Caco-2 (cell line): ENCODE results near the gene VAX1. TPM values are rescaled to one million over a fixed set of nuclear protein-coding genes. Genes with fewer than 3 reads are reported as not detected.

Source experiments
- BruUV-seq: library from RNA; stranded (reverse); fragments of 400-500 nt; replicated peaks from 2 replicates; lab custom pipeline; 2021; lab: Mats Ljungman, UMichigan
- CTCF ChIA-PET: fragments of 300-600 bp; sonication (Branson Sonifier 250); formaldehyde crosslinking; loops from one replicate; lab custom pipeline; 2022; ENCODE audit warnings: antibody characterized with exemption; lab: Charles Lee
- POLR2A ChIA-PET: fragments of 300-600 bp; sonication (Branson Sonifier 250); formaldehyde crosslinking; loops from one replicate; lab custom pipeline; 2022; ENCODE audit warnings: antibody characterized with exemption; lab: Charles Lee
- DNase-seq, 2 experiments: peaks; one replicate each; pipeline versions ENCODE4 v3.0.0 to v3.0.0-alpha.2; 2020 to 2022
- H3K27me3 ChIP-seq: replicated peaks from 2 replicates; pipeline ENCODE4 v1.6.0; 2011; ENCODE audit warnings: low read length; ENCODE audit not compliant: control insufficient read depth, insufficient read depth
- H3K36me3 ChIP-seq: 2 replicates; pipeline ENCODE4 v1.5.1; 2011; ENCODE audit warnings: low read length; ENCODE audit not compliant: control insufficient read depth, insufficient read depth
- H3K4me1 ChIP-seq: fragments of 250-450 bp; sonication (Bioruptor Pico); 2 replicates; pipeline ENCODE4 v1.5.1; 2020; ENCODE audit warnings: mild to moderate bottlenecking
- H3K4me3 ChIP-seq: 2 replicates; pipeline ENCODE4 v1.5.1; 2011; ENCODE audit warnings: low read depth, mild to moderate bottlenecking, control low read depth, low read length
- H3K9me3 ChIP-seq: fragments of 250-450 bp; sonication (Bioruptor Pico); 2 replicates; pipeline ENCODE4 v1.5.1; 2020; ENCODE audit warnings: mild to moderate bottlenecking, moderate library complexity
- H3K27ac Mint-ChIP-seq: one replicate; pipeline ENCODE4 v1.8.0; 2022; ENCODE audit warnings: mixed read lengths; ENCODE audit not compliant: unreplicated experiment
- H3K27me3 Mint-ChIP-seq: one replicate; pipeline ENCODE4 v1.8.0; 2022; ENCODE audit warnings: mixed read lengths; ENCODE audit not compliant: insufficient read depth, unreplicated experiment
- H3K36me3 Mint-ChIP-seq: one replicate; pipeline ENCODE4 v1.8.0; 2022; ENCODE audit warnings: mild to moderate bottlenecking, mixed read lengths; ENCODE audit not compliant: insufficient read depth, unreplicated experiment
- H3K4me1 Mint-ChIP-seq: one replicate; pipeline ENCODE4 v1.8.0; 2022; ENCODE audit warnings: low read depth, mixed read lengths; ENCODE audit not compliant: unreplicated experiment
- H3K4me3 Mint-ChIP-seq: one replicate; pipeline ENCODE4 v1.8.0; 2022; ENCODE audit warnings: mild to moderate bottlenecking, moderate library complexity, mixed read lengths; ENCODE audit not compliant: unreplicated experiment
- H3K9me3 Mint-ChIP-seq: one replicate; pipeline ENCODE4 v1.8.0; 2022; ENCODE audit warnings: mixed read lengths; ENCODE audit not compliant: unreplicated experiment
- intact Hi-C: fragments of 100-400 bp; cut with micrococcal nuclease; formaldehyde crosslinking; loops from one replicate; pipeline ENCODE4 v1.10.0; 2022; ENCODE audit not compliant: unreplicated experiment
- total RNA-seq: library from RNA; stranded (reverse); gene quantifications from 2 replicates; pipeline ENCODE4 v1.2.3, GENCODE V29; 2022
- TF ChIP-seq, protein P1 (sequence below), 2 experiments: fragments of 200-600 bp in 1 of 2; IDR thresholded peaks; 1 replicate in 1 of 2; 2 replicates in 1 of 2; pipeline versions ENCODE4 v1.5.1 to v1.8.0; 2011 to 2022; ENCODE audit warnings: antibody characterized with exemption in 1 of 2, control low read depth in 1 of 2, inconsistent platforms in 1 of 2, low read depth in 1 of 2, low read length in 1 of 2, mild to moderate bottlenecking in 1 of 2, moderate library complexity in 1 of 2; ENCODE audit not compliant: insufficient read depth in 1 of 2, severe bottlenecking in 1 of 2, unreplicated experiment in 1 of 2

VAX1 gene
- total RNA-seq, 1 experiment from 2014 or later, result not detected

DNA sequence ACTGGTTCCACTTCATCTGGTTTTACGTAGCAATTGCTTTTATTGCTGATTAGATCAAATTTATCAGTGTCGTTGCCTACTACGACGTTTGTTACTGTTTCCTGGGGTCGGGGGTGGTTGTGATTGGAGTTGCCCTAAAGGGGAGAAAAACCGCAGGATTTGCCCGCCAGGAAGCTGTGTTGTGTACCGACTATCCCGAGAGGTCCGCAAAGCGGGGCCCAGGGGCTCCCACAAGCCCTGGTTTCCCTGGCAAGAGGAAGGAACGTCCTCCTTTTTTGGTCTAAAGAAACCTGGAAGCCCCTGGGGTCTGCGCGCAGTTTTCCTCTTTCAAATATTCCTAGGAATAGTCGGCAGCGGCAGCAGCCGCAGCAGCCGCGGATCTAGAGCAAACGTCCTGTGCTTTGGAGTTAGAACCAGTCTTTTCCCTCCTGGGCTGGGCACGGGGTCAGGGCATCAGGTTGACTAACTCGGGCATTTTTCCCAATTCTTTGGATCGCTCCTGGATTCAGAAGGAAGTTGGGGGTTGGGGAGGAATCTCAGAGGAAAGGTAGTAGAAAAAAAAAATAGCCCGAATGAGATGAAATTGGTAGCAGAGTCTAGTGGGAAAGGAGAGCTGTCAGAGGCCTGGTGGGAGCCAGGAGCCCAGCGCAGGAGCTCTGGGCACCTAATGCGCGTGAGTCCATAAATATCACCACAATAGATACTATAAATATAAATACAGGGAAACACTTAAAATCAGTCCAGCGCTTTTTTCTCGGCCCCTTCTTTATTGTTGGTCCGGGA, 4.6 kb downstream of the VAX1 start:
- peaks cover 8% of the 10 kb centered on the region for H3K4me1 Mint-ChIP-seq
- POLR2A ChIA-PET, result no interaction called here
- no peak overlapping the region for H3K27ac Mint-ChIP-seq

DNA sequence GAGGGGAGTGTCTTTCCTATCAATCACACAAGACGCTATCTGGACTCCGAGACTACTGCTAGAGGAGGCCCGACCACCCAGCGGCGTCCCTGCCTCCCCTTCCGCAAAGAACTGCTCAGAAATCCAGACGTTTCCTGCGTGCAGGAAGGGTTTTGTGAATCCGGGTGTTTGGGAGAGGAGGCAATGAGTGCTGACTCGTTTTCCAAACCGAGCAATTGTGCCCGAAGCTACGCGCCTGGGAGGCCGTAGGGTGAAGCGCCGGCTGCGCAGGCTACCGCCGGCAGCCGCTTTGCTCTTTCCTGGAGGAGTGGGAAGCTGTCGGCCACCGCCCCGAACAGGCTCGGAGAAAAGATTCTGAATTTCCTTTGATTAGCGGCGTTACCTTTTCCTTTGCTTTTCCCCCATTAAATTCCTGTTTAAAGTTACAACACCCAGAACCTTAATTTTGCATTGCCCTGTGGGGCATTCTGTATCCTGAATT, 5.3 kb downstream of the VAX1 start:
- H3K27me3 ChIP-seq, result no peaks in the 10 kb centered on the region; the same call in 1 of the 2 replicates
- H3K27ac Mint-ChIP-seq, result no peak overlapping the region
- CTCF ChIA-PET, result no interaction called here
- peaks cover 8% of the 10 kb centered on the region for H3K4me1 Mint-ChIP-seq
- TF ChIP-seq, protein P1, sequence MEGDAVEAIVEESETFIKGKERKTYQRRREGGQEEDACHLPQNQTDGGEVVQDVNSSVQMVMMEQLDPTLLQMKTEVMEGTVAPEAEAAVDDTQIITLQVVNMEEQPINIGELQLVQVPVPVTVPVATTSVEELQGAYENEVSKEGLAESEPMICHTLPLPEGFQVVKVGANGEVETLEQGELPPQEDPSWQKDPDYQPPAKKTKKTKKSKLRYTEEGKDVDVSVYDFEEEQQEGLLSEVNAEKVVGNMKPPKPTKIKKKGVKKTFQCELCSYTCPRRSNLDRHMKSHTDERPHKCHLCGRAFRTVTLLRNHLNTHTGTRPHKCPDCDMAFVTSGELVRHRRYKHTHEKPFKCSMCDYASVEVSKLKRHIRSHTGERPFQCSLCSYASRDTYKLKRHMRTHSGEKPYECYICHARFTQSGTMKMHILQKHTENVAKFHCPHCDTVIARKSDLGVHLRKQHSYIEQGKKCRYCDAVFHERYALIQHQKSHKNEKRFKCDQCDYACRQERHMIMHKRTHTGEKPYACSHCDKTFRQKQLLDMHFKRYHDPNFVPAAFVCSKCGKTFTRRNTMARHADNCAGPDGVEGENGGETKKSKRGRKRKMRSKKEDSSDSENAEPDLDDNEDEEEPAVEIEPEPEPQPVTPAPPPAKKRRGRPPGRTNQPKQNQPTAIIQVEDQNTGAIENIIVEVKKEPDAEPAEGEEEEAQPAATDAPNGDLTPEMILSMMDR (IDR thresholded peaks at IDR 0.05; ENCODE audit: insufficient read depth in 1 of 2, low read depth in 1 of 2, low read length in 1 of 2, severe bottlenecking in 1 of 2, unreplicated experiment in 1 of 2), result no peak
- H3K36me3 ChIP-seq, result no peaks in the 10 kb centered on the region
- H3K9me3 ChIP-seq, result no peaks in the 10 kb centered on the region
- H3K4me1 ChIP-seq, result peaks cover 6% of the 10 kb centered on the region; the same call in 1 of the 2 replicates
- H3K4me3 Mint-ChIP-seq, result no peak overlapping the region
- POLR2A ChIA-PET, result no interaction called here
- DNase-seq, result no peak
- H3K9me3 Mint-ChIP-seq, result no peaks in the 10 kb centered on the region
- no TSS peak for BruUV-seq
- intact Hi-C loops, result no loop called here
- peaks cover 15% of the 10 kb centered on the region for H3K27me3 Mint-ChIP-seq
- H3K4me3 ChIP-seq, result no peak overlapping the region
- H3K36me3 Mint-ChIP-seq, result no peaks in the 10 kb centered on the region

More for the DNA sequence above, 4.6 kb downstream of the VAX1 start:
- intact Hi-C loops, result no loop called here
- Histone ChIP-seq H3K36me3 (no peaks in the 10 kb centered on the region), H3K4me1 (peaks cover 6% of the 10 kb centered on the region; the same call in 1 of the 2 replicates), H3K4me3 (no peak overlapping the region), H3K27me3 (no peaks in the 10 kb centered on the region; the same call in none of the 2 replicates), H3K9me3 (no peaks in the 10 kb centered on the region)
- no TSS peak for BruUV-seq
- Mint-ChIP-seq H3K27me3 (peaks cover 20% of the 10 kb centered on the region), H3K4me3 (peak overlapping the region; percentile 25), H3K9me3 (no peaks in the 10 kb centered on the region), H3K36me3 (no peaks in the 10 kb centered on the region)
- TF ChIP-seq, protein P1 (IDR thresholded peaks at IDR 0.05; ENCODE audit: insufficient read depth in 1 of 2, low read depth in 1 of 2, low read length in 1 of 2, severe bottlenecking in 1 of 2, unreplicated experiment in 1 of 2), result no peak
- CTCF ChIA-PET, result no interaction called here
- DNase-seq, result no peak

DNA sequence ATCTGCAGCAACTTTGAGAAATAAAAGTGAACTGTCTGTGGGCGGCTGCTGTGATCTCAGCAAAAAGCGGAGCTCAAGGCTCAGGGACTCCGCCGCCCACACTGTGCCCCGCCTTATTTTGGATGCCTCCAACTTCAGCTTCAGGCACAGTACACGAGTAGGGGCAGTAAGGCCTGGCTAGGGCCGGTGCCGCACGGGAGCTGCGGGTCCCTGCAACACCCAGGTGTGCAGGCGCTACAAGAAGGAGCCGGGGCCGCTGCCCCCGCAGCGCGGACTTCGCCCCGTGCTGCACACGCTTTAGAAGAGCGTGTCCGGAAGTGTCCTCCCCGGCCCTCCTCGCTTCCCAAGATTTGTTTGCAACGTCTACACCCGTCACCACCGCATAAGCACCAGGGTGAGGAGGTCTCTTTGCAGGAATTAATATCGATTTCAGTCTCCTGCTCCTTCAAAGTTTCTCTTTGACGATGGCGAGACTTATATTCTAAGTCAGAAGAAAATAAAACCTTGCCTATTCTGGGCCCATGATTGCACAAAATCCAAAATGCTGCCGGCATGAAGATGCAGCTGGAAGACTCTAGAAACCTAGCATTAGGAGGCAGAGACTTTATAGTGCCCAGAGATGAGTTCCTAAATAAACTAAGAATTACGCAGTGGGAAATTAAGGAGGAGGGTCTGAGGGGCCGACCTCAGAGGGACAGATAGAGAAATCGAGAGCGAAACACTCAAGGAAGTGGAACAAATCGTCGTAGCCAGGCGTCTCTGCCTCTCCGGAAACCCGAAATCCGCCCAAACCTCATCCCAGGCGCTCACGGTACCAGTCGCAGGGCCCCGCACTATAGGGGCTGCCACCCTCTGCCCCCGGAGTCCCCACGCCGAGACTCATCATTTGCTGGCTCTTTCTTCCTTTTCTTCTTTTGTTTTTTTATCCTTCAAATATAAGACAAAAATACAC, 6.4 kb downstream of the VAX1 start:
- Mint-ChIP-seq H3K27ac (no peak overlapping the region), H3K4me3 (no peak overlapping the region), H3K27me3 (peaks cover 22% of the 10 kb centered on the region), H3K36me3 (no peaks in the 10 kb centered on the region), H3K4me1 (peaks cover 8% of the 10 kb centered on the region), H3K9me3 (no peaks in the 10 kb centered on the region)
- TF ChIP-seq, protein P1 (IDR thresholded peaks at IDR 0.05; ENCODE audit: insufficient read depth in 1 of 2, low read depth in 1 of 2, low read length in 1 of 2, severe bottlenecking in 1 of 2, unreplicated experiment in 1 of 2), result no peak
- Histone ChIP-seq H3K4me1 (peaks cover 6% of the 10 kb centered on the region; the same call in 1 of the 2 replicates), H3K9me3 (no peaks in the 10 kb centered on the region), H3K27me3 (no peaks in the 10 kb centered on the region), H3K4me3 (no peak overlapping the region), H3K36me3 (no peaks in the 10 kb centered on the region)
- CTCF ChIA-PET, result interaction anchor here (1.1 kb wide), 1 partner anchor 43 kb away, joined by 4 read pairs; no protein-coding TSS in a partner anchor
- POLR2A ChIA-PET, result no interaction called here
- DNase-seq, result peak in 1 of 2 experiments; percentile 11
- no TSS peak for BruUV-seq
- intact Hi-C loops, result no loop called here
